ENCODE results near the gene PATL2.
A peak's percentile ranks its signal among the peaks of the same experiment; 100 is the strongest.
"Not testable (repeated sequence)": the region's sequence is repeated elsewhere in the genome, so short reads cannot be mapped to it uniquely, and the experiment has no call there.

PATL2 gene

GRCh38 chr15:44662478-44663409 lies 48.4 kb downstream of the PATL2 start:
- DNase-seq (peak; percentile 80), ATAC-seq (replicated peaks) (peak; percentile 71 to 72)
- no peaks in the 10 kb centered on the region for H3K27me3 Mint-ChIP-seq
- H3K4me1 Mint-ChIP-seq = peaks cover 32 to 50% of the 10 kb centered on the region in 2 donors
- H3K4me3 Mint-ChIP-seq = peak overlapping the region; percentile 88 to 98
- no peaks in the 10 kb centered on the region for H3K9me3 Mint-ChIP-seq
- H3K27ac Mint-ChIP-seq = peak overlapping the region; percentile 95
- H3K36me3 Mint-ChIP-seq = peaks cover 11 to 15% of the 10 kb centered on the region in 2 donors

- DNase-seq (no peak), ATAC-seq (replicated peaks) (no peak)
- Mint-ChIP-seq H3K36me3 (peaks cover 11 to 16% of the 10 kb centered on the region in 2 donors), H3K4me1 (peaks cover 25 to 47% of the 10 kb centered on the region in 2 donors), H3K27me3 (no peaks in the 10 kb centered on the region), H3K4me3 (peak overlapping the region; percentile 58 to 62), H3K9me3 (no peaks in the 10 kb centered on the region), H3K27ac (peak overlapping the region; percentile 59)
These were observed 49.5 kb downstream of the PATL2 start for GRCh38 chr15:44661576-44661975.

- Mint-ChIP-seq H3K4me1 (peaks cover 21 to 41% of the 10 kb centered on the region in 2 donors), H3K27ac (peak overlapping the region; percentile 16)
These were observed 52.1 kb downstream of the PATL2 start for GRCh38 chr15:44659056-44659455.

DNA sequence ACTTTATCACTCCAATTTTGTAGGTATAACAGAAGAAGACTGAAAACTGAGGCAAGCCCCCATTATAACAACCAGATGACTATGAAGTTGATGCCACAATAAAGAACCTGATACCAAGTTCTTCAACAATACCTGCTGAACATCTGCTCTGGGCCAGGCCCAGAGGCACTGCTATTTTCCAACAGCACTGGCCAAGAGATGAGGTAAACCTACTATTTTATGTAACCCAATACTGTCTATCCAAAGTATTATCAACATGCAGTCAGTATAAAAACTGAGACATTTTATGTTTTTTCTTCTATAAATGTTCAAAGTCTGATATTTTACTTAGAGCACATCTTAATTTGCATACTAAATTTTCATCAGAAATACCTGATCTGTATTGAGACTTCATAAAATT lies 53.7 kb downstream of the PATL2 start:
- Mint-ChIP-seq H3K4me1 (peaks cover 19 to 36% of the 10 kb centered on the region in 2 donors), H3K4me3 (no peak overlapping the region), H3K9me3 (no peaks in the 10 kb centered on the region), H3K27me3 (no peaks in the 10 kb centered on the region), H3K36me3 (peaks cover 20 to 29% of the 10 kb centered on the region in 2 donors), H3K27ac (no peak overlapping the region)
- DNase-seq (no peak), ATAC-seq (replicated peaks) (no peak)

More at GRCh38 chr15:44659056-44659455, 52.1 kb downstream of the PATL2 start:
- H3K4me3 Mint-ChIP-seq = no peak overlapping the region
- ATAC-seq (replicated peaks) (no peak), DNase-seq (no peak)
- peaks cover 20 to 25% of the 10 kb centered on the region in 2 donors for H3K36me3 Mint-ChIP-seq
- H3K9me3 Mint-ChIP-seq = no peaks in the 10 kb centered on the region
- H3K27me3 Mint-ChIP-seq = no peaks in the 10 kb centered on the region

DNA sequence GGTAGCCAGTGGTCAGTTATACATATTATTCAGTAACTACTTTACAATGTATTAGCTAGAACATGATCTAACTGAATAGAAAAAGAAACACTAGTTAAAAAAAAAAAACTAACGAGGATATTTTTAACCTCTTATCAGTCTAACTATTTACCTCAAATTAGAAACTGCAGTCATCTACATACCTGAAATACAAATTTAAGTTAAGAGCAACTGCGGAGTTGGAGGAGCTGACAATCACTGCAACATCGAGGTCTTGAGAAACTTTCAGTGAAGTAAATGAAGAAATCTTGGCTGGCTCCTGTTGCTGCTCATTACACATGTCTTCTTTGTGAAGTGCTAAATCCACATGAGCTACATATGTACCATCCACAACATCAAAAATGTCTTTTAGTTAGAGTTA lies 54.2 kb downstream of the PATL2 start:
- H3K4me3 Mint-ChIP-seq = no peak overlapping the region
- no peak for DNase-seq
- no peaks in the 10 kb centered on the region for H3K27me3 Mint-ChIP-seq
- H3K27ac Mint-ChIP-seq = peak overlapping the region; percentile 27
- H3K36me3 Mint-ChIP-seq = peaks cover 20 to 29% of the 10 kb centered on the region in 2 donors
- peaks cover 19 to 35% of the 10 kb centered on the region in 2 donors for H3K4me1 Mint-ChIP-seq
- H3K9me3 Mint-ChIP-seq = no peaks in the 10 kb centered on the region
- no peak for ATAC-seq (replicated peaks)

- peak overlapping the region; percentile 2 to 29 for H3K4me3 Mint-ChIP-seq
- no peaks in the 10 kb centered on the region for H3K27me3 Mint-ChIP-seq
- no peaks in the 10 kb centered on the region for H3K9me3 Mint-ChIP-seq
- peak; percentile 69 to 82 for ATAC-seq (replicated peaks)
- no peak for DNase-seq
- H3K36me3 Mint-ChIP-seq = peaks cover 25 to 34% of the 10 kb centered on the region in 2 donors
- peak overlapping the region; percentile 20 for H3K27ac Mint-ChIP-seq
- H3K4me1 Mint-ChIP-seq = peaks cover 18 to 36% of the 10 kb centered on the region in 2 donors
These were observed 54.8 kb downstream of the PATL2 start for GRCh38 chr15:44656298-44656697.

GRCh38 chr15:44654858-44655257 lies 56.3 kb downstream of the PATL2 start:
- no peak for DNase-seq
- H3K27ac Mint-ChIP-seq = no peak overlapping the region
- H3K36me3 Mint-ChIP-seq = peaks cover 30 to 43% of the 10 kb centered on the region in 2 donors

DNA sequence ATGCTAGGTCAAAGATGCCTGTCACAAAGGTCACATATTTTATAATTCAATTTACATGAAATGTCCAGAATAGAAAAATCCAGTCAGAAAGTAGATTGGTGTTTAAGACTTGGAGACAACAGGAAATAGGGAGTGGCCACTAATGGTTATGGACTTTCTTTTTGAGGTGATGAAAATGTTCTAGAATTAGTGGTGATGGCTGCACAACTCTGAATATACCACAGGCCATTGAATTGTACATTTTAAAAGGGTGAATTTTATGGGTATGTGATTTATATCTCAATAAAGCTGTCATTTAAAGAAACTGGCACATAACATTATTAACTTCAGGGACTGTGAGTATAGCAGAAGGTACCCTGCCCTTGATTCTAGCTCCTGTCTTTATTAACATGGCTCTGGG lies 63.5 kb downstream of the PATL2 start:
- Mint-ChIP-seq H3K27me3 (no peaks in the 10 kb centered on the region), H3K27ac (no peak overlapping the region), H3K4me1 (peaks cover 27 to 35% of the 10 kb centered on the region in 2 donors), H3K36me3 (peaks cover 51 to 61% of the 10 kb centered on the region in 2 donors), H3K9me3 (peaks cover 4 to 9% of the 10 kb centered on the region in 2 donors), H3K4me3 (no peak overlapping the region)
- no peak for ATAC-seq (replicated peaks)
- DNase-seq = no peak

More at GRCh38 chr15:44654858-44655257, 56.3 kb downstream of the PATL2 start:
- Mint-ChIP-seq H3K4me3 (no peak overlapping the region), H3K9me3 (no peaks in the 10 kb centered on the region), H3K4me1 (peaks cover 14 to 28% of the 10 kb centered on the region in 2 donors), H3K27me3 (no peaks in the 10 kb centered on the region)
- no peak for ATAC-seq (replicated peaks)

- H3K27ac Mint-ChIP-seq = no peak overlapping the region
- peaks cover 4 to 9% of the 10 kb centered on the region in 2 donors for H3K9me3 Mint-ChIP-seq
- no peak for ATAC-seq (replicated peaks)
These were observed 64.1 kb downstream of the PATL2 start for GRCh38 chr15:44647036-44647435.

DNA sequence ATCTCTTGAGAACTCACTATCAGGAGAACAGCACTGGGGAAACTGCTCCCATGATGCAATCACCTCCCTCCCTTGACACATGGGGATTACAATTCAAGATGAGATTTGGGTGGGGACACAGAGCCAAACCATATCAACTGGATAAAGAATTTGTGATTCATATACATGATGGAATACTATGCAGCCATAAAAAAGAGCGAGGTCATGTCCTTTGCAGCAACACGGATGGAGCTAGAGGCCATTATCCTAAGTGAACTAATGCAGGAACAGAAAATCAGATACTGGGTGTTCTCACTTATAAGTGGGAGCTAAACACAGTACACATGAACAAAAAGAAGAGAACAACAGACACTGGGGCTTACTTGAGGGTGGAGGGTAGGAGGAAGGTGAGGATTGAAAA lies 64.7 kb downstream of the PATL2 start:
- no peaks in the 10 kb centered on the region for H3K27me3 Mint-ChIP-seq
- H3K4me3 Mint-ChIP-seq = no peak overlapping the region
- H3K4me1 Mint-ChIP-seq = peaks cover 27 to 34% of the 10 kb centered on the region in 2 donors
- DNase-seq = no peak
- H3K27ac Mint-ChIP-seq = no peak overlapping the region
- ATAC-seq (replicated peaks) = no peak
- H3K36me3 Mint-ChIP-seq = peaks cover 50 to 61% of the 10 kb centered on the region in 2 donors
- peaks cover 4 to 9% of the 10 kb centered on the region in 2 donors for H3K9me3 Mint-ChIP-seq

More at GRCh38 chr15:44647036-44647435, 64.1 kb downstream of the PATL2 start:
- Mint-ChIP-seq H3K36me3 (peaks cover 51 to 61% of the 10 kb centered on the region in 2 donors), H3K27me3 (no peaks in the 10 kb centered on the region), H3K4me3 (no peak overlapping the region), H3K4me1 (peaks cover 27 to 35% of the 10 kb centered on the region in 2 donors)
- no peak for DNase-seq

DNA sequence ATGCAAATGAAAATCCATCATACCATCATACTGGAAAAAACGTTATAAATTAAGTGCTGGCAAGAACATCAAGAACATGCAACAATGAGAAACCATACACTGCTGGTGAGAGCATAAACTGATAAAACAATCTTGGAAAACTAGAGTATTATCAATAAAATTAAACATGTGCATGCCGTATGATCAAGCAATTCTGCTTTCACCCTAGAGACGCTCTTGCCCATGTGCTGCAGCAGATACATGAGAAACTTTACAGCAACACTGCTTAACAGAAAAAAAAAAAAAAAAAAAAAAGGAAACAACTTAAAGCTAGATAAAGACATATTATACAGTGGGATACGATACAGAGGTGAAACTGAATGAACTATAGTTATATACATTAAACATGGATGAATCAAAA lies 69.5 kb downstream of the PATL2 start:
- Mint-ChIP-seq H3K27me3 (no peaks in the 10 kb centered on the region), H3K4me3 (no peak overlapping the region), H3K4me1 (peaks cover 25 to 42% of the 10 kb centered on the region in 2 donors), H3K9me3 (peaks cover 4 to 8% of the 10 kb centered on the region in 2 donors), H3K27ac (peak overlapping the region; percentile 56), H3K36me3 (peaks cover 51 to 64% of the 10 kb centered on the region in 2 donors)
- DNase-seq = no peak
- ATAC-seq (replicated peaks) = no peak

DNA sequence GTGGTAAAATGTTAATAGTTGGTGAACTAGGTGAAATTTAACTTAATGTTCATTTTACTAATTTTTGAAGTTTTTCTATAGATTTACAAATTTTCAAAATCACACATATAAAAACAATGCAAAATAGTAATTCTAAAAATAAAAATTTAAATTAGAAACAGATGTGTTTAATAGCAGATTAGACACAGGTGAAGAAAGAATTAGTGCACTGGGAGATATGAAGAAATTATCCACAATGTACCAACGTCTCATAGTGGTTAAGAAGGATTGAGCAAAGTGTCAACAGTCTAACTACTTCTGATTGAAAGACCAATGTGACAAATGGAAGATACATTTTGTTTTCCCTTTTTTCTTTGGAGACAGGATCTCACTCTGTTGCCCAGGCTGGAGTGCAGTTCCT lies 74.1 kb downstream of the PATL2 start:
- DNase-seq = no peak
- ATAC-seq (replicated peaks) = no peak
- Mint-ChIP-seq H3K4me1 (peaks cover 2 to 15% of the 10 kb centered on the region in 2 donors), H3K27ac (no peak overlapping the region), H3K4me3 (no peak overlapping the region), H3K27me3 (no peaks in the 10 kb centered on the region), H3K36me3 (peaks cover 46 to 59% of the 10 kb centered on the region in 2 donors), H3K9me3 (peaks cover 0 to 2% of the 10 kb centered on the region in 2 donors)

- H3K9me3 Mint-ChIP-seq = peaks cover 0 to 2% of the 10 kb centered on the region in 2 donors
- ATAC-seq (replicated peaks) = peak in 1 of 2 donors; percentile 60
- no peak for DNase-seq
- peaks cover 35 to 57% of the 10 kb centered on the region in 2 donors for H3K36me3 Mint-ChIP-seq
- peaks cover 4% of the 10 kb centered on the region in 2 donors for H3K4me1 Mint-ChIP-seq
- H3K4me3 Mint-ChIP-seq = no peak overlapping the region
- H3K27me3 Mint-ChIP-seq = no peaks in the 10 kb centered on the region
- peak overlapping the region; percentile 84 for H3K27ac Mint-ChIP-seq
These were observed 77.5 kb downstream of the PATL2 start for GRCh38 chr15:44633603-44634002.

DNA sequence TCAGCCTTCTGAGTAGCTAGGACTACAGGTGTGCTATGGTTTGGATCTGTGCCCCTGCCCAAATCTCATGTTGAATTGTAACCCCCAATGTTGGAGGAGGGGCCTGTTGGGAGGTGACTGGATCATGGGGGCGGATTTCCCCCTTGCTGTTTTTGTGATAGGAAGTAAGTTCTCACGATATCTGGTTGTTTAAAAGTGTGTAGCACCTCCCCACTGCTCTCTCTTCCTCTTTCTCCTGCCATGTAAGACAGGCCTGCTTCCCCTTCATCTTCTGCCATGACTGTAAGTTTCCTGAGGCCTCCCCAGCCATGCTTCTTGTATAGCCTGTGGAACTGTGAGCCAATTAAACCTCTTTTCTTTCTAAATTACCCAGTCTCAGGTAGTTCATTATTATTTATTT lies 85.8 kb downstream of the PATL2 start:
- Mint-ChIP-seq H3K36me3 (peaks cover 35 to 63% of the 10 kb centered on the region in 2 donors), H3K27ac (peak overlapping the region; percentile 76), H3K4me1 (peaks cover 5 to 14% of the 10 kb centered on the region in 2 donors)
- not testable (repeated sequence) for H3K4me3 Mint-ChIP-seq, H3K9me3 Mint-ChIP-seq, H3K27me3 Mint-ChIP-seq
- DNase-seq (peak; percentile 3), ATAC-seq (replicated peaks) (peak; percentile 83 to 88)
